ENCODE measurements around the gene CTTN.
A peak's percentile ranks its signal among the peaks of the same experiment; 100 is the strongest.

Gene CTTN

DNA sequence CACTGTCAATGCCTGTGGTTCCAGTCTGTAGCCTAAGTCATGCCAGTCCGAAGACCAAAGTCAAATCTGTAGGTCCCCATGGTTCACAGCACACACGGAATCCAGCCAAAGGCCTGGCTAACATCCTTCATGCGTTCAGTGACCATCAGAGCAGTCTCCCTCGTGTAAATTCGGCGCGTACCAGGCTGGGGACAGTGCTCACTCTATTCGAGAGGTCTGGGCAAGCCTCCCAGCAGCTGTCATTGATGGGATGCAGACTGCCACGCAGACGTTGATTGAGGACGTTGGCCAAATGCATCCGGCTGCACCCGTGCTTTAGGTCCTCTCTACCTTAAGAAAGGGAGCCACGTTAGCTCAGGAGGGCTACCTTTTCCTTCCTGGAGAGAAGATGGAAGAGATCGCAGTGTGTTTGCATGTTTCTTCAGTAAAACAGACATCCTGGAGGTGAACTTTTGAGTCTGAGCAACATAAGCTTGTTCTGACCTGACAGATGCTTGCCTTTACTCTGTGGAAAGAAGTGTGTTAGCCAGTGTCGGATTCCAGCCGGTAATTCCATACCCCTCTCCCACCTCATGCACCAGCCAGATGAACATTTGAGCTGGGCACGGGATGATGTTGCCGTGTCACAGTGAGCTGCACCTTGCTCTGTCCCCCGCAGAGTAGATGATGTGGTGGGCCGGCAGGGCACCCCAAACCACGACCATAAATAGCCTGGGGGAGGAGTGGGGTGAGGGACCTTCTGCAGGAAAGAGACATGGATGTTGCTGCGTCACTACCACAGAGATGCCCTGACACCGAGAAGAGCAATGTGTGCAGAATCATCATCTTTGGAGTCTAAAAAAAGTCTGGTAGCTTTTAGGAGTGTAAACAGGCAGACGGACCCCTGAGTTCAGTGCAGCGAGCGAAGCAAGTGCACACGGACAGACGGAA is 12.2 kb downstream of the CTTN start:
- H3K4me3 ChIP-seq (ENCODE audit: low read depth, low read length): no peak overlapping the region
- TF ChIP-seq CTCF (IDR thresholded peaks at IDR 0.05; ENCODE audit: low read depth, low read length): no peak

DNA sequence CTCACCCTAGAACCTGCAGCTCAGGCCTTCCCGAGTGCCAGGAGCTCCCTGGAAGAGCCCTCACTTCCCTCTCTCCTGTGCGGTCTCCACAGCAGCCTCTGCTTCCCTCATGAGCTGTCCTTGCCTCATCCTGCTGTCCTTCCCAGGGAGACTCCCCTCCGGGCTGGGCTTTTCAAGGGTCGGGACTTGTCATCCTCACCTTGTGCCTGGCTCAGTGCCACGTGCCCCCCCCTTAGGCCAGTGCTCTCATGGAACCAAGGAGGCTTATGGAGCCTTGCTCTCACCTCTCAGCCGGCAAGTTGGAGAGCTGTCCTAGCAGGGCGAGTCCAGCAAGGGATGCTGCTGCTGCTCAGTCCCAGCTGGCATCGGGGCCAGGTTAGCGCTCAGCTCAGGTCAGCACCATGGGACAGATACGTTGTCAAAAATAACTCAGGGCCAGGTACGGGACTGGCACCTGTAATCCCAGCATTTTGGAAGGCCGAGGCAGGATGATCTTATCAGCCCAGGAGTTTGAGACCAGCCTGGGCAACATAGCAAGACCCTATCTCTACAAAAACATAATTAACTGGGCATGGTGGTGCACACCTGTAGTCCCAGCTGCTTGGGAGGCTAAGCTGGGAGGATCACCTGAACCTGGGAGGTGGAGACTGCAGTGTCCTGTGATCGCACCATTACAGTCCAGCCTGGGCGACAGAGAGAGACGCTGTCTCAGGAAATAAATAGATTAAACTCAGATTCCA is 13.6 kb downstream of the CTTN start:
- no peak for TF ChIP-seq CTCF (IDR thresholded peaks at IDR 0.05; ENCODE audit: low read depth, low read length)
- no peak overlapping the region for H3K4me3 ChIP-seq (ENCODE audit: low read depth, low read length)

GRCh38 chr11:70413151-70413550 is 14.8 kb downstream of the CTTN start:
- H3K4me3 ChIP-seq (ENCODE audit: low read depth, low read length): no peak overlapping the region
- no peak for TF ChIP-seq CTCF (IDR thresholded peaks at IDR 0.05; ENCODE audit: low read depth, low read length)

GRCh38 chr11:70414341-70415100 is 16.2 kb downstream of the CTTN start:
- no peak for TF ChIP-seq CTCF (IDR thresholded peaks at IDR 0.05; ENCODE audit: low read depth, low read length)

GRCh38 chr11:70415191-70415590 is 16.9 kb downstream of the CTTN start:
- H3K4me3 ChIP-seq (ENCODE audit: low read depth, low read length): no peak overlapping the region
- peak; percentile 52 for TF ChIP-seq CTCF (IDR thresholded peaks at IDR 0.05; ENCODE audit: low read depth, low read length)

More at GRCh38 chr11:70414341-70415100, 16.2 kb downstream of the CTTN start:
- H3K4me3 ChIP-seq (ENCODE audit: low read depth, low read length): no peak overlapping the region

GRCh38 chr11:70415642-70416395 is 17.5 kb downstream of the CTTN start:
- no peak overlapping the region for H3K4me3 ChIP-seq (ENCODE audit: low read depth, low read length)
- no peak for TF ChIP-seq CTCF (IDR thresholded peaks at IDR 0.05; ENCODE audit: low read depth, low read length)

Measured in WI38 (cell line).